Retinal pigment epithelial cell (primary cell): ENCODE results near the gene BRI3BP.
"Not testable (repeated sequence)": the region's sequence is repeated elsewhere in the genome, so short reads cannot be mapped to it uniquely, and the experiment has no call there.

Experiments used
- DNase-seq: peaks from one replicate; pipeline ENCODE4 v3.0.0-alpha.2; 2010; ENCODE audit warnings: low read depth
- H3K4me3 ChIP-seq: 2 replicates; pipeline ENCODE4 v1.5.1; 2011; ENCODE audit warnings: mild to moderate bottlenecking, low read length, control low read depth, moderate library complexity
- CTCF ChIP-seq: conservative IDR thresholded peaks from 2 replicates; pipeline ENCODE4 v1.5.1; 2011; ENCODE audit warnings: low read depth, low read length, control low read depth, inconsistent platforms

BRI3BP gene

GRCh38 chr12:124975276-124975675 is 18.2 kb upstream of the BRI3BP start:
- no peak for TF ChIP-seq CTCF
- DNase-seq: no peak

GRCh38 chr12:124976999-124977398 is 16.4 kb upstream of the BRI3BP start:
- TF ChIP-seq CTCF: no peak
- no peak overlapping the region for H3K4me3 ChIP-seq
- no peak for DNase-seq

More at GRCh38 chr12:124975276-124975675, 18.2 kb upstream of the BRI3BP start:
- no peak overlapping the region for H3K4me3 ChIP-seq

GRCh38 chr12:124979568-124979967 is 13.9 kb upstream of the BRI3BP start:
- no peak for TF ChIP-seq CTCF

GRCh38 chr12:124980098-124980892 is 13.2 kb upstream of the BRI3BP start:
- no peak for TF ChIP-seq CTCF
- no peak for DNase-seq
- no peak overlapping the region for H3K4me3 ChIP-seq

More at GRCh38 chr12:124979568-124979967, 13.9 kb upstream of the BRI3BP start:
- no peak overlapping the region for H3K4me3 ChIP-seq
- no peak for DNase-seq

GRCh38 chr12:124986876-124987275 is 6.6 kb upstream of the BRI3BP start:
- DNase-seq, H3K4me3 ChIP-seq: not testable (repeated sequence)

GRCh38 chr12:124992874-124993625 is 395 bp upstream of the BRI3BP start:
- no peak for DNase-seq
- TF ChIP-seq CTCF: peak; percentile 47
- H3K4me3 ChIP-seq: peak overlapping the region; percentile 59

GRCh38 chr12:124994437-124994975 is 1.1 kb downstream of the BRI3BP start:
- DNase-seq: no peak
- peak overlapping the region; percentile 64 for H3K4me3 ChIP-seq
- no peak for TF ChIP-seq CTCF
